ENCODE measurements around the gene ADPRHL1.
"Not testable (repeated sequence)": the region's sequence is repeated elsewhere in the genome, so short reads cannot be mapped to it uniquely, and the experiment has no call there.

ADPRHL1 gene

DNA sequence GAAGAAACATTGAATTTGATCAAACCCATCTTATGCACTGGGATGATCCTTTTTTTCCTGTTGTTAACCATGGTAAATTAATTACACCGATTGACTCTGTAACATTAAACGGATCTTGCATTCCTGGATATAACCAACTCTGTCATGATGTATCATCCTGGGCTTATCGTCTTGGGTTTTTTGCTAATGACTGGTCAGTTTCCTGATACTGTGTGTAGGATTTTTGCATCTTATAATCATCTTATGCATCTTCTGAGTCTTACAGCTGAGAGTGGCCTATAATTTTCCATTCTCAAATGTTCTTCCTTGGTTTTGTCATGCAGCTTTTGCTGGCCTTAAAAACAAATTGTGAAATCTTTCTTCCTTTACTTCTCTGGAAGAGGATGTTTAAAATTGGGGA is 24.4 kb upstream of the ADPRHL1 start:
- no peak for DNase-seq

DNA sequence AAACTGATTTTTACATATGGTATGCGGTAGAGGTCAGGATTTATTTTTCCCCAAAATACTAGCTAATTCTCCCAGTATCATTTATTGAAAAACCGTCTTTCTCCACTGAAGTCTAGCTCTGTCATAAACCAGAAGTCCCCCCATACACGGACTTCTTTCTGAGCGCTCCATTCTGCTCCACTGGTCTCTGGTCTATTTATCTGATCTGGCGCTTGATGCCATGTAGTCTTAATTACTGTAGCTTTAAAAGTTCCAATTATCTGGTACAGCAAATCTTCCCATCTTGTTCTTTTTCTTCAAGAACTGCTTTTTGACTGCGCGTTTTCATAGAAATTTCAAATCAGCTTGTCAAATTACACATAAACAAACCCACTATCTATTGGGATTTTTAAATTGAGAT is 23.5 kb upstream of the ADPRHL1 start:
- no peak for DNase-seq

- no peak for DNase-seq
These were observed 22.6 kb upstream of the ADPRHL1 start for GRCh38 chr13:113475911-113476310.

DNA sequence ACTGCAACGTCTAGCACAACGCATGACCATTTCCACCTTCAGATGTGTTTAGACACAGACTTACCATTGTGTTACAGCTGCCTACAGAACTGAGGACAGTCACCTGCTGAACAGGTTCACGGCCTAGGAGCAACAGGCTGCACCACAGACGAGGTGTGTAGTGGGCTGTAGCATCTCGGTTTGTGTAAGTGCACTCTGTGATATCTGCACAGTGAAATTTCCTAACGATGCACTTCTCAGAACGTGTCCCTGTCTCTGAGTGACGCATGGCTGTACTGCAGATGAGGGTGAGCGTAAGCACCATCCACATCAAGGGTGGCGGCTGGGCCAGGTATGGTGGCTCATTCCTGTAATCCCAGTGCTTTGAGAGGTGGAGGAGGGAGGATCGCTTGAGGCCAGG is 22.0 kb upstream of the ADPRHL1 start:
- DNase-seq = no peak

DNA sequence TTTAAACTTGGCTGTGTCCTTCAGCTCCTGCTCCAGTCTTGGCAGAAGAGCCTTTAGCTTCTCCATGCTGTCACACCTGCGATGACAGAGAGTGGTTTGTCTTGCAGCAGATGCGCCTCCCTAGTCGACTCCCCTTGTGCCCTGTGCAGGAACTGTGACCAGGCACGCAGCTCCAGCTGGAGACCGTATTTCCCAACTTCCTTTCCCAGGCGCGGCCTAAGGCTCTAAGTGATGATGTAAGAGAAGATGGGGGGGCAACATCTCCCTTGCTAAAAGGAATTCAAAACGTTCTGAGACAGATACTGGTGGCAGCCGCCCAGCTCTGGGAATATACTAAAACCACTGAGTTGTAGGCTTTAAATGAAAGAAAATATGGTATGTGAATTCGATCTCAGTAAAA is 20.9 kb upstream of the ADPRHL1 start:
- DNase-seq = no peak

GRCh38 chr13:113472355-113473025 is 19.2 kb upstream of the ADPRHL1 start:
- DNase-seq = no peak

- no peak for DNase-seq
These were observed 18.6 kb upstream of the ADPRHL1 start for GRCh38 chr13:113471844-113472243.

DNA sequence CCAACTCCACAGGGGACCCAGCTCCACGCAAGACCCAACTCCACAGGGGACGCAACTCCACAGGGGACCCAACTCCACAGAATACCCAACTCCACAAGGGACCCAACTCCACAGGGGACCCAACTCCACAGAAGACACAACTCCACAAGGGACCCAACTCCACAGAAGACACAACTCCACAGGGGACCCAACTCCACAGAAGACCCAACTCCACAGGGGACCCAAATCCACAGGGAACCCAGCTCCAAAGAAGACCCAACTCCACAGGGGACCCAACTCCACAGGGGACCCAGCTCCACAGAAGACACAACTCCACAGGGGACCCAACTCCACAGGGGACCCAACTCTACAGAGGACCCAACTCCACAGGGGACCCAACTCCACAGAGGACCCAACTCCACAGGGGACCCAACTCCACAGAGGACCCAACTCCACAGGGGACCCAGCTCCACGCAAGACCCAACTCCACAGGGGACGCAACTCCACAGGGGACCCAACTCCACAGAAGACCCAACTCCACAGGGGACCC is 17.4 kb upstream of the ADPRHL1 start:
- DNase-seq = not testable (repeated sequence)

- no peak for DNase-seq
These were observed 16.8 kb upstream of the ADPRHL1 start for GRCh38 chr13:113470073-113470472.

DNA sequence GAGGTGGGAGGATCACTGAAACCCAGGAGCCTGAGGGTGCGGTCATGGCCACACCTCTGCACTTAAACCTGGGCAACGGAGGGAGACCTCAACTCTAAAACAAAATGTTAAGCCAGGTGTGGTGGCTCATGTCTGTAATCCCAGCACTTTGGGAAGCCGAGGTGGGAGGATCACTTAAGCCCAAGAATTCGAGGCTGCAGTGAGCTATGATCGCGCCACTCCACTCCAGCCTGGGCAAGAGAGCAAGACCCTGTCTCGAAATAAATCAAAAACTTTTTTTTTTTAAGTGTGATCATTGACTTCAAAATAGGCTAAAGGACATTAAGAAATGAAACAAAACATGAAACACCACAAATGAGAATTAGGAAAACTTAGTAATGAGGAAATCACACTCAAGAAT is 16.3 kb upstream of the ADPRHL1 start:
- no peak for DNase-seq

DNA sequence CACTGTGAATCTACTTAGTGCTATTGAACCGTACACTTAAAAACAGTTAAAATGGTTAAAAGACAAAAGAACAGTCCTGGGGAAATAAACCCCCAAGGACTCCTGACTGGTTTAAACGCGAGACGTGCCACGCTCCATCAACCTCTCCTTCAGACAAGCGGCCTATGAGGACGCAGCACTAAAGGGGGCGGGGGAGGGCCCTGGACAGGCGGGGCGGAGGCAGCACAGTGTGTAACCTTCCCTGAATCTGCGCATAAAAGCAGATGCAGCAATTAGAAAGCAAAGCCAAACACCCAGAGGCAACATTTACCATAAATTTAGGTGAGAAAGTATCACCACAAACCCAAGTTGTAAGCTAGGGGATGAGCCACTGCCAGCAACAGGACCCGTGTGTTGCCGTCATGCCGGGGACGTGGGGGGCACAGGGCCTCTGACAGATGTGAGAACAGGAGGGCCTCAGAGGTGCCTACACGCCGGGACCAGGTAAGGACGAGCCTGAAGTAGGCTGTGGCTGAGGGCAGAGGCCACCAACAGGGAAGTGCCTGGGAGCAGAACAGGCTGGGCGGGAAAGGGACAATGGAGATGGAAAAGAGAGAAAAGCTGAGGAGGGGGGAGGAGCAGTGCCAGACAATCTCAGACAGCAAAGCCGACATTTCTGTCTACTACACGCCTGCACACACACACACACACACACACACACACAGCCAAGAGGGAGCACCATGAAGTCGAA is 15.3 kb upstream of the ADPRHL1 start:
- DNase-seq = no peak

DNA sequence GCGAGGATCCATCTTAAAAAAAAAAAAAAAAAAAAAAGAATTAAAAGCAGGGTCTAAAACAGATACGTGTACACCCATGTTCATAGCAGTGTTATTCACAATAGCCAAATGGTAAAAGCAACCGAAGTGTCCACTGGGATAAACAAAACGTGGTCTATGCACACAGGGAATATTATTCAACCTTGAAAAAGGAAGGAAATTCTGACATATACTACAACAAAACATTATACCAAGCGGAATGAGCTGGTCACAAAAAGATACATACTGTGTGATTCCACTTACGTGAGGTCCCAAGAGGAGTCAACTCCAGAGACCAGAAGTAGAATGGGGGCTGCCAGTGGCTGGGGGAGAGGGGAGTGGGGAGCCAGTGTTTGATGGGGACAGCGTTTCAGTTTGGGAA is 14.7 kb upstream of the ADPRHL1 start:
- no peak for DNase-seq

- no peak for DNase-seq
These were observed 13.1 kb upstream of the ADPRHL1 start for GRCh38 chr13:113466383-113466782.

- no peak for DNase-seq
These were observed 12.0 kb upstream of the ADPRHL1 start for GRCh38 chr13:113465300-113465699.

DNA sequence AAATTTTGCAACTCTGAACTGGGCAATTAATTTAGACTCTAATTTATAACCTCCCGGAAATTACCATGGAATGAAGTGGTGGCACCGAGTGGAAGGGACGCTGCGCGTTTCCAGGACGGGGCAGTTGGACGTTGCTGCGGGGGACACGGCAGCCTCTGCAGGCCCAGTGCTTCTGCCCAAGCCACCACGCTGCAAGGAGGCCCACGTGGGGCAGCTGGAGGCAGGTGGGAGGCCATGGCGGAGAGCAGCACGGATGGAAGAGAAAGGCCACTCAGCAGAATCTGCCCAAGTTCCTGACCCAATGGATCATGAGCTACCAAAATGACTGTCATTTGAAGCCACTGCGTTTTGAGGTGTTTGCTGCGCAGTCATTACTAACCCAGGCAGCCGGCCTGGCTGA is 11.2 kb upstream of the ADPRHL1 start:
- DNase-seq = no peak

- no peak for DNase-seq
These were observed 7.9 kb upstream of the ADPRHL1 start for GRCh38 chr13:113461022-113461751.

DNA sequence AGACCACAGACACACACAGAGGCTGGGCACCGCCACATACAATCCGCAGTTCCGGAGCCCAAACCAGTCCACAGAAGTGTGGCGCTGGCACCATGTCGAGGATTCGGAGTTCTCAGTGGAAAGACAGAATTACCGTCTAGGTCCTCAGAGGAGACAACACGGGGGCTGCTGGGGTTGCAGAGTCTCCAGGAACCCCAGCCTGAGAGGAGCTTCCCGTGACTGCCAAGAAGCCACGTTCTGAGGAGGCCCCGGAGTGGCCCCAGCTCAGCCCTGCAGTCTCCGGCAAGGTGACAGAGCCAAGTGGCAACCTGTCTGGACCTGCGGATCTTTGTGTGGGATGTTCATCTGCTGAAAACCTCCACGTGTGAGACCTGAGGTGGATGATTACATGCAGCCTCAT is 7.3 kb upstream of the ADPRHL1 start:
- DNase-seq = no peak

DNA sequence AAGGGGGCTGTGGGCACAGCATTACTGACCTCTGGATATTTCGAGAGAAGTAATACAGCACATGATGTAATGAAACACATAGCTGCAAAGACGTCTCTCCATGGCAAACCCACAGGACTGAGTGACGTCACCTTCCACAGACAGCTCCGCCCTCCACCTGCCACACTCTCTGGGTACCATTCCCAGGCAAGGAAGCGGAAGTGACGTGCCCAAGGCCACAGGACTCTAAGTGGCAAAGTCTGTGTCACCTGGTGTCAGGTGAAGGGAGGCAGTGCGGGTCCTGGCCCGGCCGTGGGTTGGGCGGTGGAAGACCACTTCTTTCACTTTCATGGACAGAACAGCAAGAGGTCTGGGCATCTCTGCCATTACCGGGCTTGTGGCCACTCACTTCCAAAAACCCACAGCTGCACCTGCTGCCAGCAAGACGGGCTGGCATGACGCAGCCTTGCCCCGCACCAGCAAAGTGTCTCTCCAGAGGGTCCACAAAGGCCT is 6.8 kb upstream of the ADPRHL1 start:
- no peak for DNase-seq

DNA sequence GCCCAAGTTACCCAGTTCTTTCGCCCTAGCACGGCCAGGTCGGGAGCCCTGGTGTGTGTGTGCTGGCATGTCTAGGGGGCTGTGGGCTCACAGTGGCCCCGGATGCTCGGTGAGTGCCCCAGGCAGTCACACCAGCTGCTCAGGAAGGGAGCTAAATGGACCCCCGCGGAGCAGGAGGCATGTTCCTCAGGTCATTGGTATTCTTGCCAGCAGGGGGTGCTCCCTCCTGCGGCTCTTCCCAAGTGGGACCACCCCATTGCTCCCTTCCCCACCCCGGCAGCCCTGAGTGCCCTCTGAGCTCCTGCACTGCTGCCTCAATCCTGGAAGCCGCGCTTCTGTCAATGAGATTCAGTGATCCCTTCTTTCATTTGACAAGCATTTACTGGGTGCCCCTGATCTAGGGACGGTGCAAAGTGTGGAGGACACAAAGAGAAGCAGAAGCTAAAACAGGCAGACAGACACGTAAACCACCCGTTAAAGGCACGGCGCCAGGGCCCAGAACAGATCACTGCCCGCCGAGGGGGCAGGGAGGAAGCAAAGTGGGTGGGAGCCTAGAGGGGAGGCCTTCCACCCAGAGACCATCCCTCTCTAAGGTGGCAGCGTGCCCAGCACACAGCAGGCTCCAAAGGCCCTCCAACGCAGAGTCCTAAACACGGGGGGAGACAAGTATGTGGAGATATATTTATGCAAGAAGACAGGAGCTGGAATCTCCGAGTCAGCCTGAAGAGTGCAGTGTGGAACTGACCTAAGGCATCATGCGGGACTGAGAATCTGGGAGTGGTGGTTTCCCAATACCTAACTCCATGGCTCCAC is 5.2 kb upstream of the ADPRHL1 start:
- DNase-seq = no peak

DNA sequence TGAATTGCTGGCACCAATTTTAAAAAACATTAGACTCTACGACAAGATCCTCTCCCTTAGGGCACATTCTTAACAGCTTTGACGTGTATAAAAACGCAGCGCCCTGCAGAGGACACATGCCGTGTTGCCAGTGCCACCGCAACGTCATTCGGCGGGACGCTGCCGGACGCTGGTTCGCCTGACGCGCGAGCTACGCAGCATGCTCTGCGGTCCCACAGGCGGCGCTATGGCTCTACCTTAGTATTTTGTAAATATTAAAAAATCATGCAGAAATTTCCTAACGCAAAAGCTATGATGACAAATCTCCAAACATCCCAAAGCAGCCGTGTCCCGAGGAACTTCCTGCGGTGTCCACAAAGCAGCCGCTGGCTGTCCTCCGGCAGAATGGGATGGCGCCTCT is 4.2 kb upstream of the ADPRHL1 start:
- no peak for DNase-seq

- DNase-seq = no peak
These were observed 2.9 kb upstream of the ADPRHL1 start for GRCh38 chr13:113456116-113456702.

DNA sequence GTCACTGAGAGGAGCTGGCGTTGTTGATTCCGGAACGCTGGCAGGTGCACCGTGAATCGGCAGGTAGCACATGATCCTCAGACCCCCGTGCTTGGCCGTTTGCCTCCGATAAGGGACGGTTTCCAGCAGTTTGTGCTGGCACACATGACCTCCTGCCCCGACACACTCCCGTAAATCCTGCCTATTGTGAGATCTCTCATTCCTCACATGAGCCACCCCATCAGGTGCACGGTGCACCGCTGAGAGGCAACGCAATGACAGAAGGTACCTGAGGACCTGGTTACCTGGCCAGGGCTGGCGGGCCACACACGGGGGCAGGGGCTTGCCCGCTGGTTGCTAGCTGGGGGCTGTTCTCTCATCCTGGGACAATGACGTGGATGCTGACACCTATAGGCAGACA is 2.1 kb upstream of the ADPRHL1 start:
- no peak for DNase-seq

Data from activated naive CD4-positive, alpha-beta T cell (primary cell).